Caki2 (cell line): ENCODE results near the gene UBE2L3. TPM values are rescaled to one million over a fixed set of nuclear protein-coding genes. Genes with fewer than 3 reads are reported as not detected.

ENCODE experiments used
- DNase-seq: peaks from one replicate; pipeline ENCODE4 v3.0.0-alpha.2; 2015; ENCODE audit warnings: low read depth
- in situ Hi-C: cut with HindIII; loops from 2 replicates; pipeline ENCODE4 v1.10.0; 2016; ENCODE audit warnings: low sequenced_read_pairs, low pct_unique_long_range_greater_than_20kb, mixed read lengths
- total RNA-seq: library from RNA; depleted of rRNA; stranded (reverse); fragments of >200 nt; shearing (Covaris generic); gene quantifications from 2 replicates; pipeline ENCODE4 v1.2.3, GENCODE V29; 2014; ENCODE audit warnings: low replicate concordance; rRNA removed

Gene UBE2L3
- total RNA-seq, 1 experiment from 2014 or later, result 46.2 TPM

- in situ Hi-C loops, result no loop called here
Observed at GRCh38 chr22:21652547-21653545, 85.3 kb downstream of the UBE2L3 start.

GRCh38 chr22:21657020-21657359, 89.5 kb downstream of the UBE2L3 start:
- in situ Hi-C loops, result no loop called here
- no peak for DNase-seq

More at GRCh38 chr22:21652547-21653545, 85.3 kb downstream of the UBE2L3 start:
- no peak for DNase-seq

- in situ Hi-C loops, result no loop called here
- peak; percentile 90 for DNase-seq
Observed at GRCh38 chr22:21657360-21658032, 90.0 kb downstream of the UBE2L3 start.

DNA sequence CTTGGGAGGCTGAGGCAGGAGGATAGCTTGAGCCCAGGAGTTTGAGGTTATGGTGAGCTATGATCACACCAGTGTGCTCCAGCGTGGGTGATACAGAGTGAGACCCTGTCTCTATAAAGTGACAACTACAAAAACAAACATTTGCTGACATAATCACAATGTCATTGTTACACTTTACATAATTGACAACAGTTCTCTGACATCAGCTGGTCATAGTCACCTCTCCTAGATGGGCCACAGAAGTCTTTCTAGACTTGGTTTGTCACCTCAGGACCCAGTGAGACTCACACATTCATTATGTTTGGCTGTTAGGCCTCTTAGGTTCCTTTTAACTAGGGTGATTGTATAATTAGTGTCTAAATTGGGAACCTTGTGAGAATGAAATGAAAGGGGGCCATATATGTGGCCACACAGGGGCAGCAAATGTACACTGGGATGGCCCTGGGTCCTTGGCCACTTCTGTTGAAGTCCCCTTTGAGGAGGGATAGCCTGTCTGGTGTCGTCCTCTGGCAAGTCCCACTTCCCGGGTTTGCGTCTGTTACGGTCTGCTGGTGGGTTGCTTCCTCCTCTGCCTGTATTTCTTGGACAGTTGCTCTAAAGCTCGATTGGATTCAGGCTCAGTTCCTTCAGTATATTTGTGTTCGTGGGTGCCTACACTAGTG, 92.5 kb downstream of the UBE2L3 start:
- in situ Hi-C loops, result no loop called here
- no peak for DNase-seq

DNA sequence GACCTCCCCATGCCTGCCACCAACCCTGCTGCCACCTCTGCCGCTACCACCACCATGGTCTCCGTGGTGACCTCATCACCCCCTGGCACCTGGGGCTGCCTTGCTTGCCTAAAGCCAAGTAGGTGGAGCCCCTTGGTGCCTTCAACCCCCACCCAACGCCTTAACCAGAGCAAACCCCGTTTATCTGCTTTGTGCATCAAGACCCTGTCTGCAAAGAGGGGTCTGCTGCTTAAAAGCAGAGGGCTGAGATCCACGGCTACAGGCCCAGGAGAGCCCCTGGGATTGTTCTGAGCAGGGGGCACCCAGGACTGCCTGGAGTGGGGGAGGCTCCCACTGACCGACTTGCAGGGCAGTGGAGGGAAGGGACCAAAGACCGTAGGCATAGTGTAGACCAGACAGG, 93.4 kb downstream of the UBE2L3 start:
- in situ Hi-C loops, result no loop called here
- DNase-seq, result no peak

DNA sequence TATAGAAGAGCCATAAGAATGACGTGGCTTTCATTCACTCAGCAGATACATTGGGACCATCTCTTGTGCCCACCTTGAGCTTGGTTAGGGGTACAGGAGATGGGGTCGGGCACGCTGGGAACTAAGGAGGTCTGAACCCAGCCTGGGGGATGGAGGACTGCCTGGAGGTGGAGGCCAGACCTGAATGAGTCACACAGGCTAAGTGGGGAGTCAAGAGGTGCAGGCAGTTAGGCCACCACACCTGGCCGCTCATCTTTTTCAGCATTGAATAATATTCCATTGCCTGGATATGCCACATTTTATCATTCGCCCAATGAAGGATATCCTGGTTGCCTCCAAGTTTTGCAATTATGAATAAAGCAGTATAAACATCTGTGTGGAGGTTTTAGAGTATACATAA, 94.5 kb downstream of the UBE2L3 start:
- in situ Hi-C loops, result no loop called here
- no peak for DNase-seq

DNA sequence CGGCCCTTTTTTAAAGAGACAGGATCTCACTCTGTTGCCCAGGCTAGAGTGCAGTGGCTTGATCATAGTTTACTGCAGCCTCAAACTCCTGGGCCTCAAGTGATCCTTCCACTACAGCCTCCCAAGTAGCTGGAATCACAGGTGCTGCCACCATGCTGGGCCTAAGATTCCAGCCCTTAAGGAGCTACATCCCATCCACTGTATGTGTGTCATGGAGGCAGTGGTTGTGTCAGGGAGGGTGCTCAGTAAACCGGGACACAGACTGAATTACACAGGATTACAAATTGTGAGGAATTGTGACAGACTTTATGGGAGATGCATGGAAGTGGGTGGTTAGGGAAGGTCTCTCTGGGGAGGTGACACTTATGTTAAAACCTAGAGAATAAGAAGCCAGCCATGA, 96.2 kb downstream of the UBE2L3 start:
- DNase-seq, result no peak
- in situ Hi-C loops, result no loop called here

- no peak for DNase-seq
- in situ Hi-C loops, result no loop called here
Observed at GRCh38 chr22:21665047-21665851, 97.7 kb downstream of the UBE2L3 start.

GRCh38 chr22:21666786-21667185, 99.3 kb downstream of the UBE2L3 start:
- no peak for DNase-seq
- in situ Hi-C loops, result no loop called here

DNA sequence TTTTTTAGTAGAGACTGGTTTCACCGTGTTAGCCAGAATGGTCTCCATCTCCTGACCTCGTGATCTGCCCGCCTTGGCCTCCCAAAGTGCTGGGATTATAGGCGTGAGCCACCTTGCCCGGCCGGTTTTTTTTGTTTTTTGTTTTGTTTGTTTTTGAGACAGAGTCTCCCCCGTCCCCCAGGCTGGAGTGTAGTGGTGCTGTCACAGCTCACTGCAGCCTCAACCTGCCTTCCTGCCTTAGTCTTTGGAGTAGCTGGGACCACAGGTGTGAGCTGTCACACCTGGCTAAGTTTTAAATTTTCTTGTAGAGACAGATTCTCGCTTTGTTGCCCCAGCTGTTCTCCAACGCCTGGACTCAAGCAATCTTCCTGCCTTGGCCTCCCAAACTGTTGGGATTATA, 101.5 kb downstream of the UBE2L3 start:
- DNase-seq, result no peak
- in situ Hi-C loops, result no loop called here

DNA sequence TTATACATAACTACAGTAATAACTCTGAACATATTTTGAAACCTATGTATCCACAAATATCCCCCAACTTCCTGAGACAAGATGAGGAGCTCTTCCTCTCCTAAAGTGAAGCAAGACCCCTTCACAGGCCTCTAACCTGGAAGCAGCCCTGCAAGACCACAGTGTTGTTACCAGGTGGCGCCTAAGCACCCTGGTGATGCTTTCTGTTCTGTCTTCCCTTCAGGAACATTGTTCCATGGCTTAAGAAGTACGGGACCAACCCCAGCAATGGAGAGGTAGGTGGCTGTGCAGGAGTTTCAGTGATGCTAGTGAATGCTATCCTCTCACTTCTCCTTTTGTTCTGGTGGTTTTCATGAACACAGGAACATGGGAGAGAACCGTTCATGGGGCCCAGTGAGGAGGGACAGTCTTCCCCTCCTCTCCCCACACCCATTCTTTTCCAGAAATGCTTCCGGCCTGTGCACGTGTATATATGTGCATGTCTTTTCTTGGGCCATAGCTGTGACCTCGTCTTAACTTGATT, 104.7 kb downstream of the UBE2L3 start:
- in situ Hi-C loops, result no loop called here
- no peak for DNase-seq

Other genes starting within 250 kb of the UBE2L3 start
- gene RIMBP3B, start 184.0 kb upstream of the UBE2L3 start, total RNA-seq, result 2.1 TPM in 1 of 2 replicates, not detected in the other
- 4.3 and 4.8 TPM in 2 replicates for gene HIC2, start 150.3 kb upstream of the UBE2L3 start, total RNA-seq
- 0.30 TPM in 1 of 2 replicates, not detected in the other for gene TMEM191C, start 100.3 kb upstream of the UBE2L3 start, total RNA-seq
- 0.20 and 3.6 TPM in 2 replicates for gene RIMBP3C, start 16.3 kb upstream of the UBE2L3 start, total RNA-seq
- gene YDJC, start 62.3 kb downstream of the UBE2L3 start, total RNA-seq, result 158 and 165 TPM in 2 replicates
- 0.07 TPM in 1 of 2 replicates, not detected in the other for gene CCDC116, start 65.0 kb downstream of the UBE2L3 start, total RNA-seq
- gene SDF2L1, start 74.6 kb downstream of the UBE2L3 start, total RNA-seq, result 39.5 and 46.1 TPM in 2 replicates
- gene PPIL2, start 98.3 kb downstream of the UBE2L3 start, total RNA-seq, result 13.4 and 15.8 TPM in 2 replicates
- gene YPEL1, start 168.1 kb downstream of the UBE2L3 start, total RNA-seq, result 0.75 and 2.2 TPM in 2 replicates